Left kidney (tissue), 2 donors: Measurements from ENCODE around the gene DNAJC15. TPM values are rescaled to one million over a fixed set of nuclear protein-coding genes. Genes with fewer than 3 reads are reported as not detected.

Source experiments
- DNase-seq: peaks from one replicate; pipeline ENCODE4 v3.0.0-alpha.2; 2013
- polyA plus RNA-seq: library from polyadenylated mRNA; unstranded; fragments of 120-200 nt; gene quantifications from one replicate; pipeline ENCODE4 v1.2.1, GENCODE V29; 2013; ENCODE audit not compliant: insufficient read length

Gene DNAJC15
- polyA plus RNA-seq, 1 donor: 31.2 TPM

GRCh38 chr13:43154156-43154651 is 130.8 kb downstream of the DNAJC15 start:
- no peak for DNase-seq

GRCh38 chr13:43154839-43155238 is 131.5 kb downstream of the DNAJC15 start:
- DNase-seq: no peak

GRCh38 chr13:43156916-43157315 is 133.5 kb downstream of the DNAJC15 start:
- no peak for DNase-seq

- no peak for DNase-seq
Measured at GRCh38 chr13:43157796-43158195, 134.4 kb downstream of the DNAJC15 start.

GRCh38 chr13:43158516-43158915 is 135.1 kb downstream of the DNAJC15 start:
- DNase-seq: no peak

- DNase-seq: peak; percentile 40
Measured at GRCh38 chr13:43159026-43159461, 135.7 kb downstream of the DNAJC15 start.

Other genes starting within 250 kb of the DNAJC15 start
- not detected for gene FAM216B, start 242.0 kb upstream of the DNAJC15 start, polyA plus RNA-seq
- gene EPSTI1, start 31.3 kb upstream of the DNAJC15 start, polyA plus RNA-seq: 13.6 TPM